Measurements from ENCODE around the gene IMP3. TPM values are rescaled to one million over a fixed set of nuclear protein-coding genes. Genes with fewer than 3 reads are reported as not detected.

Gene IMP3
- total and polyA plus RNA-seq, 8 donors: 38.6 to 69.9 (median 45.1) TPM

DNA sequence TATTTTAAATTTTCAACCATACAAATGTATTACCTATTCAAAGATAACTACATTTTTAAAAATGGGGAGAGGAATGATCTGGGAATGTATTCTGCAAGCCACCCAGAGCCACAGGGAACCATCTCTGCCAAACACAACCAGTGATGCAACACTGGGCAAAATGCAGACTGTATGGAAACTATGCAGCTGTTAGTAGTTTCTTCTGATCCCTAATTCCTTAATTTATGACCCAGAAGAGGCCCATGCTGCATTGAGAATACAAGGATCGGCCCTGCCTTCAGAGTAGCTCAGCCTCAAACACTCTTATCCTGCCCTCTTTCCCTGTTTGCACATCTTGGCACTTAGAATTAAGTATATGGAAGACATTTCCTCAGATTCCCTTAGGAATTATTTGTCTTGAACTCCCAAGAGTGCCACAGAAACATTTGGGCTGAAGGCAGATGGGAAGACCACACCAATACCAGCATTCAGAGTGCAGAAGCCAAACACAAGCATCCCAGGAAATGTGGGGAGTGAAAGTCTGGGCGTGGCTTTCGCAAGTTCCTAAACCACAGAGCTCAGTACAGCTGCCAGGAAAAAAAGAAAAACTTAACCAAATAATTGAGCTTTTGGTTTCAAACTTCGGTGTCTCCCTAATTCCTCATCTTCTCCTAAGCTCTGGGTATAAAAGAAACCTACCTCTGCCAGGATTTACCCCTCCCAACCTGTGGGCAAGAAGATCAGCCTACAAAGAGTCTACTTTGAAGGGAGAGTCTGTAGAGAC lies 19.8 kb downstream of the IMP3 start:
- Histone ChIP-seq H3K36me3 (peaks cover 0 to 53% of the 10 kb centered on the region in 2 donors), H3K27ac (peak overlapping the region; percentile 77 to 82), H3K27me3 (no peaks in the 10 kb centered on the region), H3K9me3 (no peaks in the 10 kb centered on the region), H3K4me1 (peaks cover 12 to 38% of the 10 kb centered on the region in 2 donors), H3K4me3 (peak overlapping the region in 1 of 2 donors; percentile 4)
- TF ChIP-seq, protein P1, sequence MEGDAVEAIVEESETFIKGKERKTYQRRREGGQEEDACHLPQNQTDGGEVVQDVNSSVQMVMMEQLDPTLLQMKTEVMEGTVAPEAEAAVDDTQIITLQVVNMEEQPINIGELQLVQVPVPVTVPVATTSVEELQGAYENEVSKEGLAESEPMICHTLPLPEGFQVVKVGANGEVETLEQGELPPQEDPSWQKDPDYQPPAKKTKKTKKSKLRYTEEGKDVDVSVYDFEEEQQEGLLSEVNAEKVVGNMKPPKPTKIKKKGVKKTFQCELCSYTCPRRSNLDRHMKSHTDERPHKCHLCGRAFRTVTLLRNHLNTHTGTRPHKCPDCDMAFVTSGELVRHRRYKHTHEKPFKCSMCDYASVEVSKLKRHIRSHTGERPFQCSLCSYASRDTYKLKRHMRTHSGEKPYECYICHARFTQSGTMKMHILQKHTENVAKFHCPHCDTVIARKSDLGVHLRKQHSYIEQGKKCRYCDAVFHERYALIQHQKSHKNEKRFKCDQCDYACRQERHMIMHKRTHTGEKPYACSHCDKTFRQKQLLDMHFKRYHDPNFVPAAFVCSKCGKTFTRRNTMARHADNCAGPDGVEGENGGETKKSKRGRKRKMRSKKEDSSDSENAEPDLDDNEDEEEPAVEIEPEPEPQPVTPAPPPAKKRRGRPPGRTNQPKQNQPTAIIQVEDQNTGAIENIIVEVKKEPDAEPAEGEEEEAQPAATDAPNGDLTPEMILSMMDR (IDR thresholded peaks at IDR 0.05): no peak
- DNase-seq: peak in 1 of 4 donors; percentile 32
- ATAC-seq: peak; percentile 60
- intact Hi-C loops (cut with DNase I): no loop called here

DNA sequence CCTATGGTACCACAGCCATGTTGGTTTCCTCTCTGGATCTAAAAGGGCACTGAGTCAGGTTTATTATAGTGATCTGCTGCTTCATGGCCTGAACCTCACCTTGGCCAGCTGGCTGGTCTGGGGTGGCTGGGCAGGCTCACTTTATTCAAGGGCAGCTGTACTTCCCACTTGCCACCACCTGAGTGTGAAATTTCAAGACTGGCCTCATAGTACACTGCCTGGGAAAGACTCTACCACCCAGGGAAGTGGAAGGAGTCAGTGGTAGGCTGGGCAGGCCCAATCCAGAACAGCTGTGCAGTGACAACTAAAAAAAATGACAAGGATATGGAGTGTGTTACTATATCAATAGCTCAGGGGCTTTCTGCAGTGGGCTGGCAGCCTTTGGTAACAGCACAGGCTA lies 23.3 kb downstream of the IMP3 start:
- Histone ChIP-seq H3K27me3 (no peaks in the 10 kb centered on the region), H3K36me3 (peaks cover 0 to 88% of the 10 kb centered on the region in 2 donors), H3K4me3 (no peak overlapping the region), H3K27ac (no peak overlapping the region), H3K4me1 (peaks cover 12 to 24% of the 10 kb centered on the region in 2 donors), H3K9me3 (no peaks in the 10 kb centered on the region)
- intact Hi-C loops (cut with DNase I): no loop called here
- no peak for ATAC-seq
- no peak for DNase-seq
- TF ChIP-seq, protein P1 (IDR thresholded peaks at IDR 0.05): no peak

DNA sequence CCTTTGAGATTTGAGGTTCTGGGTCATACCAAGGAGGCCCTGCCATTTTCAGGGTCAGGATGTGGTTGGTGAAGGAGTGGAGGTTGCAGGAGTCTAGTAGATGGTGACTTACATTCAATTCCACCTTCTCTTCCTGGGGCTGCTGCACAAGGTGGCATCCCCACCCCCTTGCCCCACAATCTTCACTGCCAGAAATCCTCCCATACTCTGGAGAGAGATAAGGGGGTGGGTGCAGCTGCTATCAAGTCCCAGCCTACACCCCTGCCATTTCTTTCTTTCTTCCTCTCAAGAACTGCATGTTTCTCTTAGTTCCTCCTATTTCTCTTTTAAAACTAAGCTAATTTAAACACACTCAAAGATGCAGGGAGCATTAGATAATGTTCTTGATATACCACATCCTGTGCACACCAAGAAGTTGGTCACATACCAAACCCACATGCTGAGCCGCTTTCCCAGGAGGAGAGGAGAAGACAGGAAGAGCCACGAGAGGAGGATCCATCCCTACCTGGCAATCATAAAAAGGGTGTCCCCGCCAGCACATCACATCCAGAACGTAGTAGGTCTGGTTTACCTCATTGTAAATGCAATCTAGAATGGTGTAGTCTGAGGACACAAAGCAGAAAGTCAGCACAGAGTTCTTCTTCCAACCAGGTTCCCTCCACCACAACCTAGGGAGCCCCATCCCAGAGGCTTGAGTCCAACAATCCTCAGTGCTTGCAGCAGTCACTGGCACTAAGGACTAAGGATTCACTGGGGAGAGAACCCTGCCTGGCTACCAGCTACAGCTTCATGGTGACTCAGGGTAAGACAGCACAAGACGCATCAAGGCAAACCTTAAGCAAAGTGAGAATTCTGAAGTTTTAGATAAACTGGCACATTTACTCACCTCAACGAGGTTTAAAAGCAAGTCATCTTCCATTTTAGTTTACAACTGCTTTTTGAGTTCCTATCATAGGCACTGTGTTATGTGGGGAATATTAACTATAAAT lies 33.0 kb downstream of the IMP3 start:
- ATAC-seq (no peak), DNase-seq (no peak)
- Histone ChIP-seq H3K36me3 (peaks cover 0 to 93% of the 10 kb centered on the region in 2 donors), H3K9me3 (no peaks in the 10 kb centered on the region), H3K27ac (no peak overlapping the region), H3K27me3 (no peaks in the 10 kb centered on the region), H3K4me3 (no peak overlapping the region), H3K4me1 (no peaks in the 10 kb centered on the region)
- TF ChIP-seq, protein P1 (IDR thresholded peaks at IDR 0.05): no peak
- intact Hi-C loops (cut with DNase I): no loop called here

DNA sequence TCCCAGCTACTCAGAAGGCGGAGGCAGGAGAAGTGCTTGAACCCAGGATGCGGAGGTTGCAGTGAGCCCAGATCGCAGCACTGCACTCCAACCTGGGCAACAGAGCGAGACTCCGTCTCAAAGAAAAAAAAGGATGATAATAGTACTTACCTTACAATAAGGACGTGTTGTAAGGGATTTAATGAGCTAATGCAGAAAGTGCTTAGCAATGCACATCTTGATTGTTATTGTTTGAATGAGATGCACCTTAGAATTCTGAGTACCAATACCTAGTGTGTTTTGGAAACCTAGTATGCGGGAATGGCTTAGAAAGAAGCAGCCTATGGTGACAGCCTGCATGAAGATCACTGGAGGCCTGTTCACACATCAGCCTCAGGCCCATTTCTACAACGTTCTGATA lies 34.0 kb downstream of the IMP3 start:
- H3K4me3 ChIP-seq: no peak overlapping the region
- H3K36me3 ChIP-seq: peaks cover 0 to 96% of the 10 kb centered on the region in 2 donors
- ATAC-seq (no peak), DNase-seq (no peak)
- TF ChIP-seq, protein P1 (IDR thresholded peaks at IDR 0.05): no peak
- intact Hi-C loops (cut with DNase I): no loop called here
- H3K9me3 ChIP-seq: no peaks in the 10 kb centered on the region
- H3K27ac ChIP-seq: peak overlapping the region in 1 of 2 donors; percentile 8
- H3K4me1 ChIP-seq: no peaks in the 10 kb centered on the region
- no peaks in the 10 kb centered on the region for H3K27me3 ChIP-seq

DNA sequence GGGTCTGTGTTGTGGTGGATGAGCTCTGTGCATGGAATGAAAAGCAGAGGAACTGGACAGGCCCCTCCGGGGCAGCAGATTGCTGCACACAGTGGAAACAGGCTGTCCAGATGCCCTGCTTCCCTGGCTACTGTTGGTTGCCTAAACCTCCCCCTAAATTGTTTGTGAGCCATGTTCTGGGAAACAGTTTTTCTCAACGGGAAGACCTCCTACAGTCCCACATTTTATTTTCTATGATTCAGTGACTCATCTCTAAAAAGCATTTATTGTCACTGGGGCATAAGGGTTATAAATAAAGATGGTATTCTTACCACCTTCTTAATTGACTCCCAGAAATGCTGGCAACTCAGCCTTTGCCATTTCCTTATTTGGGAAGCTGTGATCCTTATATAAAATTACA lies 40.6 kb downstream of the IMP3 start:
- Histone ChIP-seq H3K27ac (no peak overlapping the region), H3K36me3 (peaks cover 0 to 96% of the 10 kb centered on the region in 2 donors), H3K4me3 (no peak overlapping the region), H3K4me1 (peaks cover 0 to 4% of the 10 kb centered on the region in 2 donors), H3K27me3 (no peaks in the 10 kb centered on the region), H3K9me3 (no peaks in the 10 kb centered on the region)
- no peak for DNase-seq
- TF ChIP-seq, protein P1 (IDR thresholded peaks at IDR 0.05): no peak
- intact Hi-C loops (cut with DNase I): no loop called here
- ATAC-seq: no peak

Data from left lung (tissue), 10 donors.